Karpas-422 (cell line): ENCODE measurements around the gene NEK6. TPM values are rescaled to one million over a fixed set of nuclear protein-coding genes. Genes with fewer than 3 reads are reported as not detected.

ENCODE experiments used
- DNase-seq: peaks from one replicate; pipeline ENCODE4 v3.0.0-alpha.2; 2015
- H2AFZ ChIP-seq: fragments of 200-600 bp; sonication (generic); 2 replicates; pipeline ENCODE4 v1.6.1; 2014; ENCODE audit warnings: antibody characterized with exemption, low read length, mixed read lengths
- H3K27ac ChIP-seq: fragments of 200-600 bp; sonication (generic); 2 replicates; pipeline ENCODE4 v1.5.1; 2014; ENCODE audit warnings: mild to moderate bottlenecking, low read length, moderate library complexity
- H3K27me3 ChIP-seq: fragments of 200-600 bp; sonication (generic); 2 replicates; pipeline ENCODE4 v1.6.1; 2014; ENCODE audit warnings: low read length, mixed read lengths
- H3K36me3 ChIP-seq: fragments of 200-600 bp; sonication (generic); 2 replicates; pipeline ENCODE4 v1.6.1; 2014; ENCODE audit warnings: low read length, mixed read lengths; ENCODE audit not compliant: insufficient read depth
- H3K4me1 ChIP-seq: fragments of 200-600 bp; sonication (generic); 2 replicates; pipeline ENCODE4 v1.6.1; 2014; ENCODE audit warnings: mild to moderate bottlenecking, low read length, mixed read lengths
- H3K4me2 ChIP-seq: fragments of 200-600 bp; sonication (generic); 2 replicates; pipeline ENCODE4 v1.6.1; 2014; ENCODE audit warnings: low read length, low read depth, mild to moderate bottlenecking; ENCODE audit not compliant: poor library complexity, severe bottlenecking
- H3K4me3 ChIP-seq: fragments of 200-600 bp; sonication (generic); 2 replicates; pipeline ENCODE4 v1.5.1; 2014; ENCODE audit warnings: mild to moderate bottlenecking, antibody characterized with exemption, low read length, mixed read lengths
- H3K79me2 ChIP-seq: fragments of 200-600 bp; sonication (generic); 2 replicates; pipeline ENCODE4 v1.6.1; 2014; ENCODE audit warnings: mild to moderate bottlenecking, low read length, mixed read lengths
- H3K9ac ChIP-seq: fragments of 200-600 bp; sonication (generic); 2 replicates; pipeline ENCODE4 v1.6.0; 2014; ENCODE audit warnings: low read length
- H3K9me2 ChIP-seq: fragments of 200-600 bp; sonication (generic), shearing (Covaris generic); replicated peaks from 2 replicates; pipeline ENCODE4 v1.6.0; 2014; ENCODE audit warnings: mild to moderate bottlenecking, low read length, moderate library complexity; ENCODE audit not compliant: insufficient read depth
- H3K9me3 ChIP-seq: fragments of 300-700, 200-600 bp; sonication (generic); 2 replicates; pipeline ENCODE4 v1.6.1; 2014; ENCODE audit warnings: low read length, mixed read lengths
- H4K20me1 ChIP-seq: fragments of 200-600 bp; sonication (generic); 2 replicates; pipeline ENCODE4 v1.6.1; 2014; ENCODE audit warnings: mild to moderate bottlenecking, antibody characterized with exemption, low read length, low read depth; ENCODE audit not compliant: insufficient read depth
- total RNA-seq: library from RNA; depleted of rRNA; stranded (reverse); fragments of >200 nt; shearing (Covaris generic); gene quantifications from 2 replicates; pipeline ENCODE4 v1.2.3, GENCODE V29; 2014; ENCODE audit warnings: low replicate concordance

NEK6 gene
- total RNA-seq, 1 experiment from 2014 or later = 77.9 TPM

DNA sequence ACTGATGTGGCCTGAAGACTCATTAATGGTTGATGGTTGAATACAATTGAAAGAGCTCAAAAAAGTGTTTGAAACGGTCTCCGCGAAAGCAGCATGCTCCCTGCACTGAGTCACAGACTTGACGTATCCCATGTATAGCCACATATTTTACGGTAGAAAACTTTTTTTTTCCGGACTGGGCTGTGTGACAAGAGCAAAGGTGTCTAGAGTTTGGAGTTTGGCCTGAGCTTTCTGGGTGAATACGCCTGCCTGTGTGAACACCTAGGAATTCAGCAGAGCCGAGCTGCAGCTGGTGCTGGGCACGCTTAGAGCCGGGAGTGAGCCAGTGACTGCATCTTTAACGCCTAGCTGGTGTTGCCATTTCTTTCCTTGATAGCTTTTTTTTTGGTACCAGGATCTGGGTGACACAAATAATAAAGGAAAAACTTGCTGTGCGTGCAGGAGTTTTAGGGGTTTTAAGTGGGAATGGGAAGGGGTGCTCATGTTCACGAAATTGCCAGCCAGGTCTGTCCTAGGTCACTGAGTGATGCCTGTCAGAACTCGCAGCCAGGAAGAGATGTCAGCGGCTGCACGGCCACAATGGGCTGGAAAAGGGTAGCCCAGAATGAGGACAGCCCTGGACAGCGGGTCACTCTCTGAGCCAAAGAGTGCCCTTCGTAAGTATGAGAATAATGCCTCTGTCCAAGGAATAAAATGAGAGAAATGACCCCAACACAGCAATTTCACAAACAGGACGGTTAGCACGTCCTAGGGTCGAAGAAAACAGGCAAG lies 105.8 kb downstream of the NEK6 start:
- H3K79me2 ChIP-seq = peaks cover 65% of the 10 kb centered on the region
- no peaks in the 10 kb centered on the region for H3K9me3 ChIP-seq
- H3K4me3 ChIP-seq = no peak overlapping the region
- no peak for DNase-seq
- no peaks in the 10 kb centered on the region; the same call in 1 of the 2 replicates for H3K36me3 ChIP-seq
- no peaks in the 10 kb centered on the region for H3K9me2 ChIP-seq
- H3K9ac ChIP-seq = no peak overlapping the region
- no peak overlapping the region for H3K4me2 ChIP-seq
- no peak overlapping the region for H3K27ac ChIP-seq
- no peak overlapping the region for H2AFZ ChIP-seq
- peaks cover 10% of the 10 kb centered on the region for H3K4me1 ChIP-seq
- H4K20me1 ChIP-seq = peaks cover 40% of the 10 kb centered on the region
- H3K27me3 ChIP-seq = no peaks in the 10 kb centered on the region

DNA sequence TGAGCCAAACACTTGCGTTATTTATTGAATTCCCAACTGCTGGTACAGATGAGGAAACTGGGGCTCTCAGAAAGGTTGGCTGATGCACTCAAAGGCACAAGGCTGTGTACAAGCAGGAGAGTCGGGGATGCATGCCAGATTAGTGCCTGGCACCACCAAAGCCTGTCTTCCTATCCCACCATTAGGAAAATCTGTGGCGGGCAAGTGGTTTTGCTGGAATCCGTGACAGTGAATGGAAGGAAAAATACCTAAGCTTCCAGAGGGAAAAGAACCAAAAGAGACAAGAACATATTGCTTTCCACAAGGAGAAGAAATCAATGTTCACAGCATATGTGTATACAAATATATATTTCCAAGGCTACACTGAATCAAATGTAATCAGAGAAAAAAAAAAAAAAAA lies 106.4 kb downstream of the NEK6 start:
- Histone ChIP-seq H4K20me1 (peaks cover 38% of the 10 kb centered on the region), H2AFZ (no peak overlapping the region), H3K36me3 (no peaks in the 10 kb centered on the region; the same call in 1 of the 2 replicates), H3K9me2 (no peaks in the 10 kb centered on the region), H3K9me3 (no peaks in the 10 kb centered on the region), H3K4me1 (peaks cover 8% of the 10 kb centered on the region), H3K27me3 (no peaks in the 10 kb centered on the region), H3K4me3 (no peak overlapping the region), H3K27ac (no peak overlapping the region), H3K79me2 (peaks cover 70% of the 10 kb centered on the region), H3K4me2 (no peak overlapping the region), H3K9ac (no peak overlapping the region)
- DNase-seq = no peak

DNA sequence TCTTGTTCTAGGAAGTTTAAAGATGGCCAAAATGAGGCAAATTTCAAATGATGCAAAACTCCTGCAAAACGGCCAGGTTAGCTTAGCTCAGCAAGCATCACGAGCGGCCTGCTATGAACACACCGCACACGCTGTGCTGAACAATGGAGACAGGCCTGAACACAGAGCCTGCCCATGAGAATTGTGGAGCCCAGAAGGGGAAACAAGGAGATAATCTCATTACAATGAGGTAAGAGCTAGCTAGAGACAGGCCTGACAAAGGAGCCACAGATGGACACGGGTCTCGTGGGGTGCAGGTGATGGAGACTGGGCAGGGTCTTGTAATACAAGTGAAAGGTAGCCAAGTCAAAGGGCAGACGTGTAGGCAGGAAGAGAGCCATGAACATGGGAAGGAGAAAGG lies 107.3 kb downstream of the NEK6 start:
- Histone ChIP-seq H3K27me3 (no peaks in the 10 kb centered on the region), H3K9ac (no peak overlapping the region), H3K36me3 (no peaks in the 10 kb centered on the region; the same call in 1 of the 2 replicates), H3K9me3 (no peaks in the 10 kb centered on the region), H4K20me1 (peaks cover 30% of the 10 kb centered on the region; the same call in 1 of the 2 replicates), H3K4me3 (no peak overlapping the region), H3K4me2 (no peak overlapping the region), H3K27ac (no peak overlapping the region), H3K9me2 (no peaks in the 10 kb centered on the region), H3K4me1 (no peaks in the 10 kb centered on the region), H3K79me2 (peaks cover 71% of the 10 kb centered on the region), H2AFZ (no peak overlapping the region)
- DNase-seq = no peak

DNA sequence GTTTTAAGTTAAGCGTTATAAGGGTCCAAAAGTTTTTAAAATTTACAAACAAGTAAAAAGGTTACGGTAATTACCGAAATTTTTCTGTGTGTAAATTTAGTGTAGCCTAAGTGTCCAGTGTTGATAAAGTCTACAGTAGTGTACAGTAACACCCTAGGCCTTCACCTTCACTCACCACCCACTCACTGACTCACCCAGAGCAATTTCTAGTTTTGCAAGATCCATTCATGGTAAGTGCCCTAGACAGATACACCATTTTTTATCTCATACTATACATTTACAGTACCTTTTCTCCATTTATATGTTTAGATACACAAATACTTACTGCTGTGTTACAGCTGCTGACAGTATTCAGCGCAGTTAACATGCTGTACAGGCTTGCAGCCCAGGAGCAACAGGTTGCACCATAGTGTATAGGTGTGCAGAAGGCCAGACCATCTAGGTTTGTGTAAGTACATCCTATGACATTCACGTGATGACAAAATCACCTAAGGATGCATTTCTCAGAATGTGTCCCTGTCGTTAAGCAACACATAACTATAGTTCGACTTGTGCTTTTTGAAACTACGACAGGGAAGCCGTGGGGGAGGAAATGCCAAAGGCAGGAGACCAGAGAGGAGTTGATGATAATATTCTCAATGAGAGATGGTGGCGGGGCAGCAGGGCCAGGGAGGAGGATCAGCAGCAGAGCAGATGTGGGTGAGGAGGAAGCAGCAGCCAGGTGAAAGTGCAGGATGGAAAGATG lies 108.9 kb downstream of the NEK6 start:
- no peak overlapping the region for H3K4me3 ChIP-seq
- no peaks in the 10 kb centered on the region for H3K27me3 ChIP-seq
- H3K9ac ChIP-seq = no peak overlapping the region
- H3K4me1 ChIP-seq = no peaks in the 10 kb centered on the region
- no peak overlapping the region for H3K27ac ChIP-seq
- H3K9me3 ChIP-seq = no peaks in the 10 kb centered on the region
- H2AFZ ChIP-seq = no peak overlapping the region
- H4K20me1 ChIP-seq = 0 out of 2 replicates have a peak, but pooled peaks cover 16% of the 10 kb centered on the region
- no peak for DNase-seq
- H3K36me3 ChIP-seq = no peaks in the 10 kb centered on the region; the same call in 1 of the 2 replicates
- no peaks in the 10 kb centered on the region for H3K9me2 ChIP-seq
- H3K79me2 ChIP-seq = peaks cover 81% of the 10 kb centered on the region
- no peak overlapping the region for H3K4me2 ChIP-seq

DNA sequence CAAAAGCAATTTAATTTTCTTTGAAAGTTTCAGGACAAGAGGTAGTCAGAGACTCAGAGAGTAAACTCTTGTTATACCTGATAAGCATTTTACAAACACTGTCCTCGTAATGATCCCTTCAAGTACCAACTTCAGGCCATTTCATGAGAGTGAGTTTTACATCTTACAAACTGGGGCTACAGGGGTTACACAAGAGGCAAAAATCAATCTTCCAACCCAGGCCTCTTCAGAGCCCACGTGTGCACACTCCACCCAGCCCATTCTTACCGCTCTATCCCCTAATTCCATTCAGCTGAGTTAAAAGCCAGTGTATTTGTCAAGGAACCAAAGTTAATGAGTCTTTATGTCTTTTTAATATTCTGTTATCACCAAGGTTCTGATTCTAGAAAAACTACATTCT lies 110.9 kb downstream of the NEK6 start:
- H3K27ac ChIP-seq = no peak overlapping the region
- 0 out of 2 replicates have a peak, but pooled peaks cover 11% of the 10 kb centered on the region for H4K20me1 ChIP-seq
- DNase-seq = no peak
- H3K9ac ChIP-seq = no peak overlapping the region
- H3K9me3 ChIP-seq = no peaks in the 10 kb centered on the region; the same call in 1 of the 2 replicates
- H3K36me3 ChIP-seq = peaks cover 3% of the 10 kb centered on the region; the same call in 1 of the 2 replicates
- H3K9me2 ChIP-seq = no peaks in the 10 kb centered on the region
- no peak overlapping the region for H3K4me2 ChIP-seq
- no peak overlapping the region for H2AFZ ChIP-seq
- no peaks in the 10 kb centered on the region for H3K4me1 ChIP-seq
- H3K27me3 ChIP-seq = no peaks in the 10 kb centered on the region
- peaks cover 86% of the 10 kb centered on the region for H3K79me2 ChIP-seq
- H3K4me3 ChIP-seq = no peak overlapping the region

DNA sequence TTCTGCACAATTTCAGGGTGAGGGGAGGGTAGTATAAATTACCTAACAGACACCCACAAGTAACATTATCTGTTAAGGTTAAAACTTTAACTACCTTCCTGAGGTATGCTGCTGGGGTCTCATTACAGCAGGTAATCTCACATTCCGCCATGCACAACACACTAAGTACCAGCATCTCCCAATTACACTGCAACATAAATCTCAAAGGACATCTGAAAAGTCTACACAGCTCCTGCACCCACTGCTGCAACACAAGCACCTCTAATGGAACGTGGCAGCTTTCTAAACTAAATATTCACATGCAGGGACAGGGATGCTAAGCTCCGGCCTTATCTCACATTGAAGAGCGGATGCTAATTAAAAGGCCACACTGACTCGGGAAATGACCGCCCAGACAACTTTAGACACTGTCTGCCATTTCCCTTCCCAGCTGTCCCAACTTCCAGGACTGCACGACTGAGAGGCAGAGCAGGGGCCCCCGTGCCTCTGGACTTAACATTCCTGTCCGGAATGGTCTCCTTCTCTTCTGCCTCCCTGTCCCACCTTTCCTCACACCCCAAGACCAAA lies 111.6 kb downstream of the NEK6 start:
- H3K79me2 ChIP-seq = peaks cover 90% of the 10 kb centered on the region
- H3K27me3 ChIP-seq = no peaks in the 10 kb centered on the region
- H3K27ac ChIP-seq = no peak overlapping the region
- peaks cover 9% of the 10 kb centered on the region for H3K36me3 ChIP-seq
- no peak overlapping the region for H3K4me3 ChIP-seq
- no peak overlapping the region for H3K9ac ChIP-seq
- H3K4me2 ChIP-seq = no peak overlapping the region
- H3K4me1 ChIP-seq = no peaks in the 10 kb centered on the region
- no peak for DNase-seq
- H3K9me3 ChIP-seq = peaks cover 5% of the 10 kb centered on the region
- 0 out of 2 replicates have a peak, but pooled peaks cover 10% of the 10 kb centered on the region for H4K20me1 ChIP-seq
- no peaks in the 10 kb centered on the region for H3K9me2 ChIP-seq
- no peak overlapping the region for H2AFZ ChIP-seq

DNA sequence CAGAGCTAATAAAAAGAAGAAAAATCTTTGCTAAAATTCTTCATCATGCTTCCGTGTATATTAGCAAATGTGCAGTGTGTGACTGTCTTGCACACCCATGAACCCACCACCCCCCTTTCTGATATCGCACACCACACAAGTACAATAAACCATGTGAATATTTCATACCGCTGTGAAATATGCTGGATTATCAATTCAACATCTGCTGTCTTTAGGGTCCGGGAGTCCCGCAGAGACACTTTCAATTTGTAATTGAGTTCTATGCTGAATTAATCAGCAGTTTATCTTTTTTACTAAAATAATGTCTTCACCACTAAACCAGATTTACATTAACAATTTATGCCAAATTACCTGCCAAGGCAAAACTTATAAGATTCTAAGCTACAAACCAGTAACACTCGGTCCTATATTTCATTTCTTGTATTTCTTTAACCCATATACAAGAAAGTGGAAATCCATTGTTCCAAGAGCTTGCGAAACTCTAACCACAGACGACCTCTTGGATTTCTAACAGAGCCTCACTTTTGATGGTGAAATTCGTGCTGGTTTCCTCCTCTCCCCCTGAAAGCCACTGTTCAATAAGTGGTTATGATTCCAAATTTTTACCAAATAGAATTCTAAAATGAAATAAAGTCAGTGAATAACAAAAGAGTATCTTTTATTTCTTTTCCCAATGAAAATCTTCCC lies 113.3 kb downstream of the NEK6 start:
- DNase-seq = no peak
- Histone ChIP-seq H3K4me1 (no peaks in the 10 kb centered on the region), H3K9ac (no peak overlapping the region), H2AFZ (no peak overlapping the region), H3K4me3 (no peak overlapping the region), H3K9me3 (peaks cover 9% of the 10 kb centered on the region), H3K79me2 (peaks cover 98% of the 10 kb centered on the region), H3K4me2 (no peak overlapping the region), H3K9me2 (no peaks in the 10 kb centered on the region), H3K27me3 (no peaks in the 10 kb centered on the region), H3K36me3 (peaks cover 23% of the 10 kb centered on the region), H4K20me1 (0 out of 2 replicates have a peak, but pooled peaks cover 5% of the 10 kb centered on the region), H3K27ac (no peak overlapping the region)
